Left lung (tissue), 10 donors: ENCODE results near the gene CHSY3. TPM values are rescaled to one million over a fixed set of nuclear protein-coding genes. Genes with fewer than 3 reads are reported as not detected.

Experiments used
- ATAC-seq: fragments of 200-7000 bp; cut with Tn5 transposase; one replicate; pipeline ENCODE4 v1.9.1; 2020; ENCODE audit warnings: moderate library complexity
- DNase-seq, 4 donors: peaks; one replicate each; pipeline ENCODE4 v3.0.0-alpha.2; 2013 to 2020
- H3K27ac ChIP-seq, 2 donors: fragments of 200-600 bp; sonication (generic) in 1 of 2; one replicate each; pipeline versions ENCODE4 v1.5.0 to v1.8.0; 2020 to 2021
- H3K27me3 ChIP-seq, 2 donors: fragments of 200-600 bp; sonication (generic) in 1 of 2; one replicate each; pipeline versions ENCODE4 v1.5.0 to v1.8.0; 2020 to 2021
- H3K36me3 ChIP-seq, 2 donors: fragments of 200-600 bp; sonication (generic) in 1 of 2; one replicate each; pipeline versions ENCODE4 v1.5.0 to v1.8.0; 2020 to 2021
- H3K4me1 ChIP-seq, 2 donors: fragments of 200-600 bp; one replicate each; pipeline ENCODE4 v1.8.0; 2021
- H3K4me3 ChIP-seq, 2 donors: fragments of 200-600 bp; sonication (generic) in 1 of 2; one replicate each; pipeline versions ENCODE4 v1.5.0 to v1.8.0; 2020 to 2021; ENCODE audit warnings: mild to moderate bottlenecking in 1 of 2
- H3K9me3 ChIP-seq, 2 donors: fragments of 200-600 bp; sonication (generic) in 1 of 2; one replicate each; pipeline versions ENCODE4 v1.5.0 to v1.8.0; 2020 to 2021
- intact Hi-C, 2 donors: fragments of 100-400 bp; cut with DNase I; formaldehyde crosslinking; loops; one replicate each; pipeline versions ENCODE4 v1.11.2 to v1.14.2; 2022
- polyA plus RNA-seq, 6 donors: library from polyadenylated mRNA; unstranded; fragments of 120-200 nt; gene quantifications; one replicate each; pipeline ENCODE4 v1.2.1, GENCODE V29; 2013; ENCODE audit not compliant: insufficient read length in 6 of 6
- total RNA-seq, 2 donors: library from RNA; stranded (reverse); fragmentation: NEBNext Ultra II Directional; extraction: Animal tissue kit (Norgen Biotek cat#: 25700); gene quantifications; one replicate each; pipeline ENCODE4 v1.2.1, GENCODE V29; 2021
- TF ChIP-seq, protein P1 (sequence below), 2 donors: fragments of 200-600 bp; sonication (generic) in 1 of 2; IDR thresholded peaks; one replicate each; pipeline versions ENCODE4 v1.5.0 to v1.8.0; 2021; ENCODE audit warnings: antibody characterized with exemption in 2 of 2
- donor health status: DM: no; HTN: yes; CAD: no.
- donor health status: DM: no; HTN: no; CAD: no.

CHSY3 gene
- total and polyA plus RNA-seq, 8 donors: 5.0 to 10.1 (median 6.9) TPM

DNA sequence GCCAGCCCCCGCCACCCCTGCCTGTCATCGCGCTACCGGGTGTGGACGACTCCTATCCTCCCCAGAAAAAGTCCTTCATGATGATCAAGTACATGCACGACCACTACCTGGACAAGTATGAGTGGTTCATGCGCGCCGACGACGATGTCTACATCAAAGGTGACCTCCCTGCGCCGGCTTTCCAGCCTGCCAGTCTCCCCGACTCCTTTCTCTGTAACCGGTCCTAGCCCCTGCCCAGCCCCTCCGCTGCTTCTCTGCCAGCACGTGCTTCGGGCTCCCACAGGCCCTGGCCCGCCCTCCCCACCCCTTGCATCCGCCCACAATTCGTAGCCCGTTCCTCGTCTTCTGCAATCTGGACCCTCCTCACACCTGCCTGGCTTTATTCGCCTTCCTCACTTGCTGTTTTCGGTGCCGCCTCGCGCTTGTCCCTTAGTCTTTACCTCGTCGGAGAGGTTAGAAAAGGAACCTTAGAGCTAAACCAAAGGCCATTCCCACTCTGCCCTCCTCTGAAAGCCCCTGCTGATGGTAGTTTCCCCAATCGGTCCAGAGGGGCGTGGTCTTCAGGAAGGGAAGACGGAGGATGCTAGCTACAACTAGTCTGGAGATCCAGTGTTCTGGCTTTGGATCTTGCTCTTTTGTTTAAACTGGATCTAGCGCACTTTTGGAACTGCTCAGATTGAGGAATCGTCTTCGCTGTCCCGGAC, 1.4 kb downstream of the CHSY3 start:
- no peak for ATAC-seq
- Histone ChIP-seq H3K27ac (no peak overlapping the region), H3K36me3 (no peaks in the 10 kb centered on the region), H3K9me3 (no peaks in the 10 kb centered on the region), H3K27me3 (peaks cover 0 to 49% of the 10 kb centered on the region in 2 donors), H3K4me3 (peak overlapping the region; percentile 65 to 66), H3K4me1 (peaks cover 0 to 17% of the 10 kb centered on the region in 2 donors)
- TF ChIP-seq, protein P1, sequence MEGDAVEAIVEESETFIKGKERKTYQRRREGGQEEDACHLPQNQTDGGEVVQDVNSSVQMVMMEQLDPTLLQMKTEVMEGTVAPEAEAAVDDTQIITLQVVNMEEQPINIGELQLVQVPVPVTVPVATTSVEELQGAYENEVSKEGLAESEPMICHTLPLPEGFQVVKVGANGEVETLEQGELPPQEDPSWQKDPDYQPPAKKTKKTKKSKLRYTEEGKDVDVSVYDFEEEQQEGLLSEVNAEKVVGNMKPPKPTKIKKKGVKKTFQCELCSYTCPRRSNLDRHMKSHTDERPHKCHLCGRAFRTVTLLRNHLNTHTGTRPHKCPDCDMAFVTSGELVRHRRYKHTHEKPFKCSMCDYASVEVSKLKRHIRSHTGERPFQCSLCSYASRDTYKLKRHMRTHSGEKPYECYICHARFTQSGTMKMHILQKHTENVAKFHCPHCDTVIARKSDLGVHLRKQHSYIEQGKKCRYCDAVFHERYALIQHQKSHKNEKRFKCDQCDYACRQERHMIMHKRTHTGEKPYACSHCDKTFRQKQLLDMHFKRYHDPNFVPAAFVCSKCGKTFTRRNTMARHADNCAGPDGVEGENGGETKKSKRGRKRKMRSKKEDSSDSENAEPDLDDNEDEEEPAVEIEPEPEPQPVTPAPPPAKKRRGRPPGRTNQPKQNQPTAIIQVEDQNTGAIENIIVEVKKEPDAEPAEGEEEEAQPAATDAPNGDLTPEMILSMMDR (IDR thresholded peaks at IDR 0.05): no peak
- intact Hi-C loops: no loop called here
- peak; percentile 17 to 70 (median 28) for DNase-seq

DNA sequence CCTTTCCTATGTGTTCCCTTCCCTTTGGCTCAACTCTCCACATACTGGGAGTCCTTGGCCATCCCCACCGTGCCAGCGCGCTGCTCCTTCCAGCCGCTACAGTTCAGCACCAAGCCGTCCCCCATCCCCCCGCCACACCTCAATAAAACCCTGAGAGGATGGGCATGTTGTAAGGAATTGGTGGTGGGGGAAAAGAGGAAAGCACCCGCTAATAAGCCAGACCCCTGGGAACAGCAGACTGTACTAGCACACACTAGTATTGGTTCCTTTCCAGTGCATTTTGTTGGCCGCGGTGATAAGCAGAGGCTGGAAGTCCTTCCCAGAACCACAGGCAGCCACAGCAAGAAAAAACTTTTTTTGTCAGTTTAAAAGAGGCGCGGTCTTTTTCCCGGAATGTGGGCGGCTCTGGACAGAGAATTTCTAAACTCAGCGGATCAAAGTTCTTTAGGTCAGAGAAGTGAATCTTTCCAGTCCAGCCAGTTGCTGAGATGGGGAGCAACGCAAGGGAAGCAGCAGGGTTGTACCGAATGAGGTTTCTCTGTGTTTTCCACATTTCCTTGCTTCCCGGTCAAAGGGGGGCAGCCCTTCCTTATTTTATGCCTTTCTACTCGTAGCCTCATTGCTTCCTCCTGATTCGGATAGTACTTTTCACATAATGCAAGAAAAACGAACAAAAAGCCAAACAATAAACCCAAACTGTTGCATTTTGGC, 2.1 kb downstream of the CHSY3 start:
- Histone ChIP-seq H3K4me1 (peaks cover 0 to 17% of the 10 kb centered on the region in 2 donors), H3K27me3 (peaks cover 0 to 49% of the 10 kb centered on the region in 2 donors), H3K36me3 (no peaks in the 10 kb centered on the region), H3K4me3 (peak overlapping the region; percentile 65 to 66), H3K9me3 (no peaks in the 10 kb centered on the region), H3K27ac (no peak overlapping the region)
- DNase-seq (peak in 3 of 4 donors; percentile 25 to 51 (median 46)), ATAC-seq (no peak)
- intact Hi-C loops: no loop called here
- TF ChIP-seq, protein P1 (IDR thresholded peaks at IDR 0.05): no peak

DNA sequence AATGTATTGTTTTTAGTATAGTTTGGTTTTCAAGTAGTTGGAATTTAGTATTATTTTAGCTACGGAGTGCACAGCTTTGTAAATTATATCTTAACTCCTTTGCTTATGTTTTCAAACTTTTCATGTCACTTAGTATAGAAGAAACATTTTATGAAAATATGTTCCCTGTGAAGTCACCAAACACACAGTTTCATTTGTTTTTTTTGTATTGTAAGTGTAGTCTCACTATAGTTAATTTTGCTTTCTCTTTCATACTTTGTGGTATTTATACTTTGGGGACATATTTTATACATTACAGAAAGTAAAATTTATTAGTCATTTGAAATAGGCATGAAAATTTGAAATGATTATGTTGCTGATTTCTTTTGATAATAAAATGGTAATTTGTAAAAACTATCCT, 5.0 kb downstream of the CHSY3 start:
- H3K27me3 ChIP-seq: peaks cover 0 to 32% of the 10 kb centered on the region in 2 donors
- H3K4me1 ChIP-seq: peaks cover 0 to 17% of the 10 kb centered on the region in 2 donors
- H3K4me3 ChIP-seq: no peak overlapping the region
- DNase-seq (no peak), ATAC-seq (no peak)
- TF ChIP-seq, protein P1 (IDR thresholded peaks at IDR 0.05): no peak
- intact Hi-C loops: no loop called here
- no peaks in the 10 kb centered on the region for H3K36me3 ChIP-seq
- no peak overlapping the region for H3K27ac ChIP-seq
- no peaks in the 10 kb centered on the region for H3K9me3 ChIP-seq

DNA sequence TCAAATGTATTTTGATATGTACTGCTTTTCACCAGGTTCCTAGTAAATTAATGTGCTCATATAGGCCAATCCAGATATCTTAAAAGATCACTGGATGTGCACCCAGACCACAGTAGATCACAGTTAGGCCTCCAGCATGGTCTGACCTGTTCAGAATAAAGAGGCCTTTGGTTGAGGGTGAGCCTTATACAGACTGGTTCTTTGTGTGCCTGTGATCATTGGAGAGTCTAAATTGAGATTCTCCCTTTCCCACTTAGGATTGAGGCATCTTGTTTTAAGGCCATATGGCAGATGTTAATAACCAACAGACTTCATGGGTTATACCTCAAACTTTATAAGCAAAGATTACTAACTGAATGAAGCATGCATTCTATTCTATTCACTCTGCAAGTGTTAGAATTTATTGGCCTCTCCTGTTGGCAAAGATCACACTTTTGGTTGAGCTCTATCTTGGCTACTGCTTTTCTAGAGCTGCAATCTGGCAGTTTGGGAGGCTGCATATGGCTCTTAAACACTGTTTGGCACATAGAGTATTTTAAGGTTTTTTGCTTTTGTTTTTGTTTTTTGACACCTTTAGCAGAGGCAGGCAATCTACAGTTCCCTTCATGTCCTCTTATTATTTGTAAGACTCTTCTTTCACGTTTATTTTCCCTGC, 8.5 kb downstream of the CHSY3 start:
- Histone ChIP-seq H3K27ac (no peak overlapping the region), H3K4me1 (no peaks in the 10 kb centered on the region), H3K36me3 (no peaks in the 10 kb centered on the region), H3K27me3 (no peaks in the 10 kb centered on the region), H3K9me3 (no peaks in the 10 kb centered on the region), H3K4me3 (no peak overlapping the region)
- intact Hi-C loops: no loop called here
- ATAC-seq (no peak), DNase-seq (no peak)
- TF ChIP-seq, protein P1 (IDR thresholded peaks at IDR 0.05): no peak

DNA sequence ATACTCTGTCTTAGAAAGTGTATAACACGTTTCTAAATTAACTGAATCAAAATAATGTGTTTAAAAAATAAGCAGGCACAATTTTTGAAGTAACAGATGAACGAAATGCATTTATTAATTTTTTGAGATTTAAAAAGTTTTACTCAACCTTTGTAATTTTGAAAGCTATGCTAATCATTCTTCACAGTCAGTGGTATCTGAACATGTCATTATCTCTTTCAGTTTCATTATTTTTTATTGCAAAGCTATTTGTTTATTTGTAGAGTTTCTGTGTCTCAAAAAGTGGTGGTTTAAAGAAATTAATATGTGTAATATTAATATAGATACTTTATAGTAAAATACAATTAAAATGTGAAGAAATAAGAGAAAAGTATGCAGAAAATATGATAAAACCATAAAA, 11.2 kb downstream of the CHSY3 start:
- ATAC-seq (no peak), DNase-seq (no peak)
- H3K27me3 ChIP-seq: no peaks in the 10 kb centered on the region
- H3K4me1 ChIP-seq: no peaks in the 10 kb centered on the region
- TF ChIP-seq, protein P1 (IDR thresholded peaks at IDR 0.05): no peak
- H3K4me3 ChIP-seq: no peak overlapping the region
- no peaks in the 10 kb centered on the region for H3K36me3 ChIP-seq
- H3K9me3 ChIP-seq: no peaks in the 10 kb centered on the region
- H3K27ac ChIP-seq: no peak overlapping the region
- intact Hi-C loops: no loop called here
